Upper lobe of left lung (tissue), 6 donors: Measurements from ENCODE around the gene COL18A1. TPM values are rescaled to one million over a fixed set of nuclear protein-coding genes. Genes with fewer than 3 reads are reported as not detected.
A peak's percentile ranks its signal among the peaks of the same experiment; 100 is the strongest.

ENCODE experiments used
- ATAC-seq, 2 donors: fragments of 200-7000 bp; cut with Tn5 transposase; one replicate each; pipeline ENCODE4 v1.9.1; 2022; ENCODE audit warnings: mild to moderate bottlenecking in 2 of 2, moderate library complexity in 2 of 2; ENCODE audit not compliant: low FRiP score in 2 of 2
- DNase-seq, 2 donors: peaks; one replicate each; pipeline ENCODE4 v3.0.0-alpha.2; 2019 to 2020
- H3K27ac ChIP-seq, 4 donors: fragments of 200-600 bp; sonication (generic); one replicate each; pipeline ENCODE4 v1.5.1; 2016 to 2019
- H3K27me3 ChIP-seq, 4 donors: fragments of 200-600 bp; sonication (generic); one replicate each; pipeline ENCODE4 v1.5.1; 2017 to 2019
- H3K36me3 ChIP-seq, 4 donors: fragments of 200-600 bp; sonication (generic); one replicate each; pipeline ENCODE4 v1.5.1; 2016 to 2019
- H3K4me1 ChIP-seq, 4 donors: fragments of 200-600 bp; sonication (generic); one replicate each; pipeline ENCODE4 v1.5.1; 2018 to 2019
- H3K4me3 ChIP-seq, 4 donors: fragments of 200-600 bp; sonication (generic); one replicate each; pipeline ENCODE4 v1.5.1; 2017 to 2019; ENCODE audit warnings: mild to moderate bottlenecking in 2 of 4, moderate library complexity in 1 of 4
- H3K9me3 ChIP-seq, 4 donors: fragments of 200-600 bp; sonication (generic); one replicate each; pipeline ENCODE4 v1.5.1; 2018 to 2019
- CTCF ChIP-seq, 6 experiments: fragments of 450-650 bp in 4 of 6; fragments of 200-600 bp in 2 of 6; sonication (generic) in 2 of 6; IDR thresholded peaks; one replicate each; pipeline ENCODE4 v1.5.1; 2016 to 2019; ENCODE audit warnings: antibody characterized with exemption in 6 of 6
- EP300 ChIP-seq, 4 donors: sonication (generic); formaldehyde crosslinking; IDR thresholded peaks; one replicate each; pipeline ENCODE4 v1.5.1; 2017; ENCODE audit warnings: antibody characterized with exemption in 4 of 4, control low read depth in 2 of 4
- POLR2A ChIP-seq, 4 donors: fragments of 450-650 bp; IDR thresholded peaks; one replicate each; pipeline ENCODE4 v1.5.1; 2016 to 2017; ENCODE audit warnings: antibody characterized with exemption in 4 of 4, mild to moderate bottlenecking in 2 of 4
- POLR2AphosphoS5 ChIP-seq, 2 donors: sonication (generic); formaldehyde crosslinking; IDR thresholded peaks; one replicate each; pipeline ENCODE4 v1.5.1; 2017; ENCODE audit warnings: antibody characterized with exemption in 2 of 2
- WGBS, 2 donors: methylation state at CpG; one replicate each; pipeline ENCODE4 v1.1.5; 2017 to 2018; 5-methylcytosine and 5-hydroxymethylcytosine counted together
- total RNA-seq, 6 donors: library from RNA; depleted of rRNA in 4 of 6; stranded (reverse); fragments of >200 nt in 4 of 6; gene quantifications; one replicate each; pipeline versions ENCODE4 v1.1.0 to v1.2.1, GENCODE V29; 2016 to 2021
- donor health status: DM: no; HTN: no; CAD: no; lungs with moderate emphysema.
- donor health status: DM: no; HTN: yes; CAD: no; lungs with severe emphysema.

The COL18A1 gene
- total RNA-seq, 6 donors from 2014 or later, result 34.5 to 138 (median 70.5) TPM

GRCh38 chr21:45386336-45386727 is 18.6 kb upstream of the COL18A1 start:
- Histone ChIP-seq H3K27me3 (no peaks in the 10 kb centered on the region), H3K4me1 (peaks cover 13 to 15% (median 14%) of the 10 kb centered on the region in 4 donors), H3K4me3 (no peak overlapping the region), H3K27ac (peak overlapping the region in 1 of 4 donors; percentile 30), H3K9me3 (no peaks in the 10 kb centered on the region), H3K36me3 (no peaks in the 10 kb centered on the region)
- ATAC-seq (peak in 1 of 2 donors; percentile 32), DNase-seq (peak in 1 of 2 donors; percentile 68)
- WGBS, 2 donors, result 72 to 77% methylated on average over 5 to 11 of the region's 11 CpGs
- no peak for TF ChIP-seq POLR2A (IDR thresholded peaks at IDR 0.05)
- TF ChIP-seq CTCF (IDR thresholded peaks at IDR 0.05), result no peak
- TF ChIP-seq EP300 (IDR thresholded peaks at IDR 0.05), result no peak
- no peak for TF ChIP-seq POLR2AphosphoS5 (IDR thresholded peaks at IDR 0.05)

GRCh38 chr21:45386728-45387371 is 18.1 kb upstream of the COL18A1 start:
- DNase-seq (no peak), ATAC-seq (peak; percentile 36 to 62)
- no peaks in the 10 kb centered on the region for H3K36me3 ChIP-seq
- H3K27ac ChIP-seq, result peak overlapping the region in 2 of 4 donors; percentile 30 to 35
- H3K27me3 ChIP-seq, result no peaks in the 10 kb centered on the region
- TF ChIP-seq CTCF (IDR thresholded peaks at IDR 0.05) (peak in 2 of 6 experiments; percentile 13 to 30), POLR2A (IDR thresholded peaks at IDR 0.05) (no peak), EP300 (IDR thresholded peaks at IDR 0.05) (peak in 1 of 4 donors; percentile 70), POLR2AphosphoS5 (IDR thresholded peaks at IDR 0.05) (peak; percentile 32 to 44)
- no peak overlapping the region for H3K4me3 ChIP-seq
- peaks cover 13 to 15% (median 14%) of the 10 kb centered on the region in 4 donors for H3K4me1 ChIP-seq
- no peaks in the 10 kb centered on the region for H3K9me3 ChIP-seq
- 55 to 64% methylated on average over 17 to 20 of the region's 20 CpGs for WGBS, 2 donors

- H3K4me3 ChIP-seq, result no peak overlapping the region
- no peak for DNase-seq
- no peak for ATAC-seq
- no peaks in the 10 kb centered on the region for H3K27me3 ChIP-seq
- H3K4me1 ChIP-seq, result peaks cover 13 to 15% (median 14%) of the 10 kb centered on the region in 4 donors
- H3K27ac ChIP-seq, result peak overlapping the region in 3 of 4 donors; percentile 30 to 48 (median 35)
- no peaks in the 10 kb centered on the region for H3K36me3 ChIP-seq
- H3K9me3 ChIP-seq, result no peaks in the 10 kb centered on the region
- WGBS, 2 donors, result 83 to 86% methylated on average over 13 of the region's 13 CpGs
- TF ChIP-seq EP300 (IDR thresholded peaks at IDR 0.05) (no peak), POLR2AphosphoS5 (IDR thresholded peaks at IDR 0.05) (no peak), POLR2A (IDR thresholded peaks at IDR 0.05) (no peak), CTCF (IDR thresholded peaks at IDR 0.05) (no peak)
Observed at GRCh38 chr21:45387506-45387905, 17.5 kb upstream of the COL18A1 start.

GRCh38 chr21:45388011-45388521 is 16.9 kb upstream of the COL18A1 start:
- no peak for ATAC-seq
- H3K27ac ChIP-seq, result peak overlapping the region in 1 of 4 donors; percentile 48

More at GRCh38 chr21:45388011-45388521, 16.9 kb upstream of the COL18A1 start:
- H3K36me3 ChIP-seq, result no peaks in the 10 kb centered on the region
- H3K4me1 ChIP-seq, result peaks cover 13 to 15% (median 14%) of the 10 kb centered on the region in 4 donors
- no peak overlapping the region for H3K4me3 ChIP-seq
- 54 to 76% methylated on average over 3 to 7 of the region's 7 CpGs for WGBS, 2 donors
- TF ChIP-seq CTCF (IDR thresholded peaks at IDR 0.05), result no peak
- no peaks in the 10 kb centered on the region for H3K9me3 ChIP-seq
- DNase-seq, result peak in 1 of 2 donors; percentile 30
- H3K27me3 ChIP-seq, result no peaks in the 10 kb centered on the region
